Measurements from ENCODE around the gene ACOX2.

DNA sequence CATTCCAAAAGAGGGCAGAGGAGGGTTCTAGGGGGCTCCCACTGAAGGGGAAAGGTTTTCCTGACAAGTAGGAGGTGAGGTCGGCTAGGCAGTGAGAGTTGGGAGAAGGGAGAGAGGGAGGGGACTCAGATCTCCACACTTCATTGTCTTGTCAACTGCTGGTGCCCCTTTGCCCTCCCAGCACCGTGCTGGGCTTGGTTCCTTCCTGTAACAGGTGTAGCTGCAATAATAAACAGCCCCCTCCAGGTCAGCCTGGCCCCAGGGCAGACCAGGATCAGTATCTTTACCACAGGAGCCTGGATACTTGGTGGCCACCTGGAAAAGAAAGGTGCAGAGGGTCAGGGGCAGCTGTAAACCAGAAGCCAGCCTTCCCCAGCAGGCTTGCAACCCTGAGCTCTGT is 48.0 kb downstream of the ACOX2 start:
- TF ChIP-seq, protein P1, sequence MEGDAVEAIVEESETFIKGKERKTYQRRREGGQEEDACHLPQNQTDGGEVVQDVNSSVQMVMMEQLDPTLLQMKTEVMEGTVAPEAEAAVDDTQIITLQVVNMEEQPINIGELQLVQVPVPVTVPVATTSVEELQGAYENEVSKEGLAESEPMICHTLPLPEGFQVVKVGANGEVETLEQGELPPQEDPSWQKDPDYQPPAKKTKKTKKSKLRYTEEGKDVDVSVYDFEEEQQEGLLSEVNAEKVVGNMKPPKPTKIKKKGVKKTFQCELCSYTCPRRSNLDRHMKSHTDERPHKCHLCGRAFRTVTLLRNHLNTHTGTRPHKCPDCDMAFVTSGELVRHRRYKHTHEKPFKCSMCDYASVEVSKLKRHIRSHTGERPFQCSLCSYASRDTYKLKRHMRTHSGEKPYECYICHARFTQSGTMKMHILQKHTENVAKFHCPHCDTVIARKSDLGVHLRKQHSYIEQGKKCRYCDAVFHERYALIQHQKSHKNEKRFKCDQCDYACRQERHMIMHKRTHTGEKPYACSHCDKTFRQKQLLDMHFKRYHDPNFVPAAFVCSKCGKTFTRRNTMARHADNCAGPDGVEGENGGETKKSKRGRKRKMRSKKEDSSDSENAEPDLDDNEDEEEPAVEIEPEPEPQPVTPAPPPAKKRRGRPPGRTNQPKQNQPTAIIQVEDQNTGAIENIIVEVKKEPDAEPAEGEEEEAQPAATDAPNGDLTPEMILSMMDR (IDR thresholded peaks at IDR 0.05; ENCODE audit: extremely low read depth in 1 of 2, insufficient read depth in 1 of 2, low read depth in 1 of 2, low read length in 2 of 2) = no peak
- TF ChIP-seq POLR2A (IDR thresholded peaks at IDR 0.05; ENCODE audit: low read depth, low read length) (no peak), POLR2AphosphoS5 (IDR thresholded peaks at IDR 0.05; ENCODE audit: insufficient read depth, low read depth, low read length) (no peak), EZH2 (IDR thresholded peaks at IDR 0.05; ENCODE audit: borderline replicate concordance, low read depth, low read length, severe bottlenecking) (no peak), MYC (IDR thresholded peaks at IDR 0.05; ENCODE audit: low read depth, low read length) (no peak), FOS (IDR thresholded peaks at IDR 0.05; ENCODE audit: borderline replicate concordance, insufficient read depth, low read length) (no peak), JUN (IDR thresholded peaks at IDR 0.05; ENCODE audit: borderline replicate concordance, insufficient read depth, insufficient read length, low read depth) (no peak), GATA2 (IDR thresholded peaks at IDR 0.05; ENCODE audit: insufficient read depth, insufficient read length, low read depth, low read length) (no peak)
- TF ChIP-seq, protein P2, sequence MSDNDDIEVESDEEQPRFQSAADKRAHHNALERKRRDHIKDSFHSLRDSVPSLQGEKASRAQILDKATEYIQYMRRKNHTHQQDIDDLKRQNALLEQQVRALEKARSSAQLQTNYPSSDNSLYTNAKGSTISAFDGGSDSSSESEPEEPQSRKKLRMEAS (IDR thresholded peaks at IDR 0.05; ENCODE audit: insufficient read depth, insufficient read length) = no peak
